CD14-positive monocyte (primary cell): ENCODE data around the gene SLC47A2. TPM values are rescaled to one million over a fixed set of nuclear protein-coding genes. Genes with fewer than 3 reads are reported as not detected.

Source experiments
- DNase-seq, 3 donors: peaks; one replicate each; pipeline ENCODE4 v3.0.0-alpha.2; 2011 to 2022
- H2AFZ ChIP-seq: 2 replicates; pipeline ENCODE4 v1.6.0; 2012; ENCODE audit warnings: mild to moderate bottlenecking, low read depth, low read length, inconsistent platforms; ENCODE audit not compliant: insufficient read depth, poor library complexity, severe bottlenecking
- H3K27ac ChIP-seq, 2 donors: 1 replicate in 1 of 2; 2 replicates in 1 of 2; pipeline ENCODE4 v1.5.1; 2012 to 2013; ENCODE audit warnings: low read length in 2 of 2, control low read depth in 1 of 2, inconsistent platforms in 1 of 2, low read depth in 1 of 2, mild to moderate bottlenecking in 1 of 2
- H3K27me3 ChIP-seq, 2 donors: one replicate each; pipeline versions ENCODE4 v1.6.0 to v1.6.1; 2011 to 2013; ENCODE audit warnings: low read length in 2 of 2; ENCODE audit not compliant: control insufficient read depth in 2 of 2, insufficient read depth in 2 of 2
- H3K36me3 ChIP-seq, 2 donors: replicated peaks in 1 of 2; 1 replicate in 1 of 2; 2 replicates in 1 of 2; pipeline versions ENCODE4 v1.5.1 to v1.6.1; 2012 to 2013; ENCODE audit warnings: low read length in 2 of 2, control low read depth in 1 of 2, inconsistent platforms in 1 of 2, mild to moderate bottlenecking in 1 of 2; ENCODE audit not compliant: insufficient read depth in 2 of 2, control insufficient read depth in 1 of 2
- H3K4me1 ChIP-seq, 2 donors: 1 replicate in 1 of 2; 2 replicates in 1 of 2; pipeline versions ENCODE4 v1.5.1 to v1.6.1; 2012 to 2013; ENCODE audit warnings: low read length in 2 of 2, control low read depth in 1 of 2, inconsistent platforms in 1 of 2, mild to moderate bottlenecking in 1 of 2, moderate library complexity in 1 of 2; ENCODE audit not compliant: insufficient read depth in 2 of 2, control insufficient read depth in 1 of 2
- H3K4me2 ChIP-seq: replicated peaks from 2 replicates; pipeline ENCODE3; 2012; ENCODE audit warnings: low read length, moderate library complexity, mild to moderate bottlenecking; ENCODE audit not compliant: poor library complexity, severe bottlenecking; ENCODE audit errors: extremely low read depth
- H3K4me3 ChIP-seq, 3 experiments: fragments of 200-600 bp in 1 of 3; sonication (generic) in 1 of 3; replicated peaks in 1 of 3; 1 replicate in 2 of 3; 2 replicates in 1 of 3; pipeline ENCODE4 v1.5.1; 2011 to 2013; ENCODE audit warnings: low read length in 3 of 3, mild to moderate bottlenecking in 3 of 3, control low read depth in 2 of 3, low read depth in 2 of 3, inconsistent platforms in 1 of 3, moderate library complexity in 1 of 3
- H3K79me2 ChIP-seq: 2 replicates; pipeline ENCODE4 v1.6.0; 2012; ENCODE audit warnings: mild to moderate bottlenecking, control low read depth, inconsistent platforms, low read length, moderate library complexity; ENCODE audit not compliant: insufficient read depth
- H3K9ac ChIP-seq: 2 replicates; pipeline ENCODE4 v1.6.0; 2017; ENCODE audit warnings: low read length, mild to moderate bottlenecking; ENCODE audit not compliant: insufficient read depth, poor library complexity, severe bottlenecking
- H3K9me3 ChIP-seq, 2 donors: replicated peaks in 1 of 2; 1 replicate in 1 of 2; 2 replicates in 1 of 2; pipeline versions ENCODE4 v1.5.1 to v1.6.1; 2012 to 2013; ENCODE audit warnings: low read length in 2 of 2, control low read depth in 1 of 2; ENCODE audit not compliant: control insufficient read depth in 1 of 2, insufficient read depth in 1 of 2
- H4K20me1 ChIP-seq: 2 replicates; pipeline ENCODE4 v1.6.0; 2012; ENCODE audit warnings: mild to moderate bottlenecking, low read length, control low read depth, moderate library complexity; ENCODE audit not compliant: insufficient read depth
- H3K27ac Mint-ChIP-seq, 7 donors: one replicate each; pipeline ENCODE4 v1.8.0; 2020; ENCODE audit warnings: mild to moderate bottlenecking in 7 of 7, mixed read lengths in 7 of 7, moderate library complexity in 6 of 7, inconsistent platforms in 2 of 7
- H3K27me3 Mint-ChIP-seq, 3 donors: one replicate each; pipeline ENCODE4 v1.8.0; 2021 to 2022; ENCODE audit warnings: low read depth in 3 of 3, mild to moderate bottlenecking in 3 of 3, mixed read lengths in 3 of 3, moderate library complexity in 3 of 3, inconsistent platforms in 1 of 3
- H3K36me3 Mint-ChIP-seq, 2 donors: one replicate each; pipeline ENCODE4 v1.8.0; 2020; ENCODE audit warnings: mixed read lengths in 2 of 2, inconsistent platforms in 1 of 2, mild to moderate bottlenecking in 1 of 2
- H3K4me1 Mint-ChIP-seq: one replicate; pipeline ENCODE4 v1.8.0; 2020; ENCODE audit warnings: mild to moderate bottlenecking, mixed read lengths
- H3K4me3 Mint-ChIP-seq, 2 donors: one replicate each; pipeline ENCODE4 v1.8.0; 2020; ENCODE audit warnings: mild to moderate bottlenecking in 2 of 2, mixed read lengths in 2 of 2, moderate library complexity in 1 of 2
- H3K9me3 Mint-ChIP-seq, 7 donors: one replicate each; pipeline ENCODE4 v1.8.0; 2020 to 2022; ENCODE audit warnings: mixed read lengths in 7 of 7, mild to moderate bottlenecking in 6 of 7, moderate library complexity in 6 of 7, inconsistent platforms in 2 of 7
- CTCF ChIP-seq: fragments of 200-600 bp; IDR thresholded peaks from one replicate; pipeline ENCODE4 v1.8.0; 2022; ENCODE audit warnings: antibody characterized with exemption, mild to moderate bottlenecking
- WGBS: methylation state at CpG from one replicate; pipeline ENCODE4 v1.1.5; 2013; ENCODE audit warnings: missing lambda C conversion rate; ENCODE audit not compliant: insufficient coverage; 5-methylcytosine and 5-hydroxymethylcytosine counted together
- intact Hi-C, 2 donors: fragments of 100-400 bp; cut with micrococcal nuclease; formaldehyde crosslinking; loops; one replicate each; pipeline versions ENCODE4 v1.15.0 to v1.15.1; 2023
- polyA plus RNA-seq, 3 donors: library from polyadenylated mRNA; depleted of rRNA in 1 of 3; unstranded in 2 of 3; stranded (reverse) in 1 of 3; fragments of 300-500 nt in 2 of 3; fragments of >200 nt in 1 of 3; fragmentation: Illumina TruSeq in 2 of 3; gene quantifications; 1 replicate in 2 of 3; 2 replicates in 1 of 3; pipeline ENCODE4 v1.2.3, GENCODE V29; 2012 to 2021

The SLC47A2 gene
- polyA plus RNA-seq, 3 donors = not detected

- H3K9me3 Mint-ChIP-seq = no peaks in the 10 kb centered on the region
- Histone ChIP-seq H3K4me3 (no peak overlapping the region), H3K4me2 (no peak overlapping the region), H3K79me2 (no peaks in the 10 kb centered on the region), H3K27ac (no peak overlapping the region), H3K4me1 (no peaks in the 10 kb centered on the region), H3K36me3 (peaks cover 27 to 67% of the 10 kb centered on the region in 2 donors), H4K20me1 (no peaks in the 10 kb centered on the region), H3K9me3 (no peaks in the 10 kb centered on the region), H3K9ac (no peak overlapping the region), H3K27me3 (no peaks in the 10 kb centered on the region), H2AFZ (no peak overlapping the region)
- no peak overlapping the region for H3K4me3 Mint-ChIP-seq
- no peak for DNase-seq
- peaks cover 49 to 50% of the 10 kb centered on the region in 2 donors for H3K36me3 Mint-ChIP-seq
- WGBS = 97% methylated on average over 5 of the region's 5 CpGs
- intact Hi-C loops = no loop called here
- no peak for TF ChIP-seq CTCF
- H3K27me3 Mint-ChIP-seq = peaks cover 0 to 2% (median 0%) of the 10 kb centered on the region in 3 donors
- H3K27ac Mint-ChIP-seq = no peak overlapping the region
- peaks cover 7% of the 10 kb centered on the region for H3K4me1 Mint-ChIP-seq
Measured at GRCh38 chr17:19677736-19678379, 38.5 kb downstream of the SLC47A2 start.

DNA sequence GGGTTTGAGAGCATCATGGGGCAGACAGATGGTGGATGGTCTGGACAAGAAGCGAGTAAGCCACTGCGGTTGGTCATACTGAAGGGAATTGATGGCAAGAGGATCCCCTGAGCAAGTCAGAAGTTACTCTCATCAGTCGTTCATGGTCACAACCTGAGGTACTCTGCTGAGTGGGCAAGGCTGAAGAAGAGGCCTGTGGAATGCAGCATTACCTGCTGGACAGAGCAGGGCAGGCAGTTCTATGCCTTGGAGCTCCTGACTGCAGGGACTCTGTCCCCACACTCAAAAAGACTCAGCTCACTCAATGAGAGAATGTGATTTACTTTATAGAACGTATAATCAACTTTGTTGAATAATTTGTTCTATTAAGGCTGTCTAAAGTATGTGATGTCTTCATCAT lies 39.5 kb downstream of the SLC47A2 start:
- peaks cover 32 to 77% of the 10 kb centered on the region in 2 donors for H3K36me3 ChIP-seq
- TF ChIP-seq CTCF = no peak

More for the DNA sequence above, 39.5 kb downstream of the SLC47A2 start:
- H3K4me2 ChIP-seq = no peak overlapping the region
- H3K4me1 ChIP-seq = no peaks in the 10 kb centered on the region
- H4K20me1 ChIP-seq = no peaks in the 10 kb centered on the region
- peaks cover 7% of the 10 kb centered on the region for H3K4me1 Mint-ChIP-seq
- peaks cover 57 to 59% of the 10 kb centered on the region in 2 donors for H3K36me3 Mint-ChIP-seq
- H3K27me3 Mint-ChIP-seq = no peaks in the 10 kb centered on the region
- no peak overlapping the region for H3K27ac ChIP-seq
- H3K4me3 ChIP-seq = no peak overlapping the region
- H3K27ac Mint-ChIP-seq = peak overlapping the region in 2 of 7 donors; percentile 10 to 40
- H3K9me3 ChIP-seq = no peaks in the 10 kb centered on the region
- no peaks in the 10 kb centered on the region for H3K79me2 ChIP-seq
- no peak for DNase-seq
- WGBS = 100% methylated on average over 2 of the region's 4 CpGs
- H3K27me3 ChIP-seq = no peaks in the 10 kb centered on the region
- no peak overlapping the region for H3K9ac ChIP-seq
- no peaks in the 10 kb centered on the region for H3K9me3 Mint-ChIP-seq
- no peak overlapping the region for H3K4me3 Mint-ChIP-seq
- H2AFZ ChIP-seq = no peak overlapping the region
- intact Hi-C loops = no loop called here
